ENCODE measurements around the gene DYNC1H1. TPM values are rescaled to one million over a fixed set of nuclear protein-coding genes. Genes with fewer than 3 reads are reported as not detected.

DYNC1H1 gene
- total RNA-seq, 8 experiments from 2014 or later: 424 to 616 (median 552) TPM

GRCh38 chr14:102096569-102097188 lies 132.3 kb downstream of the DYNC1H1 start:
- 0 to 50% (median 30%) methylated on average over 1 to 11 of the region's 12 CpGs; no CpG with 5 or more reads in 1 of the 10 experiments for WGBS, 10 experiments
- H3K4me3 ChIP-seq: no peak overlapping the region
- no peak overlapping the region for H3K27ac ChIP-seq
- peaks cover 5 to 6% of the 10 kb centered on the region in 2 donors for H3K4me1 ChIP-seq (replicated peaks in 1 of 2)
- ATAC-seq (replicated peaks in 6 of 8): peak; percentile 94 to 98 (median 95)
- in situ Hi-C loops (cut with MboI; ENCODE audit: low pct_unique_long_range_greater_than_20kb in 2 of 9, low sequenced_read_pairs in 9 of 9, unreplicated experiment in 9 of 9): no loop called here

DNA sequence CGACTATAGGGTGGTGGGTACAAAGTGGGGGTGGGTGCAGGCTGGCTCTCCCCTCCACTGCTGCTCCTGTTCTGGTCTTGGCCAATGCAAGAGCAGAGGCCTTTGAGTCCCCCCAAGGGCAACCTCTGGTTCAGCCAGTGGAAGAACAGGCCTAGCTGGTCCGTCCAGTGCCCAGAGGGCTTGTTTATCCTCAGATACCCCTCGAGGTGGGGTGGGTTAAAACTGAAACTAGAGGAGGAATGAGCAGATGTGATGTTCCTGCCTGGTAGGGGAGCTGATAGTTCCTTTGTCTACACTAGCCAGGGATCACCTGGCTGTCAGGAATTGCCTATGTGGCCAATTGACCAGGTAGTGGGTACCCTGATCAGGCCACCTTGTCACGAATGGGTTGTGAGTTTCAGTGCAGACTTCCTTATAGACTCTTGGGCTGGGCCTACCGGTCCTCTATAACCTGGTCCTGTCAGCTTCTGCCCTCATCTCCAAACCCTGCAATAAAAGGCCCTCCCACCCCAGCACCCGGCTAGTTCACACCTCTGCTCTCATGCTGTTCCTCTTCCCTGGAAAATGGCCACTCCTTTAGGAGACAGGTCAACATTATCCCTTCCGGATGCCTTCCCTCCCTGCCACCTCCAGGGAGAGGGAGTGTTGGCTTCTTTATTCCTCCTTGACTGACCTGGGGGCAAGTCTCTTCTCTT lies 133.2 kb downstream of the DYNC1H1 start:
- no peak overlapping the region for H3K27ac ChIP-seq
- WGBS, 10 experiments: 33 to 67% (median 41%) methylated on average over 1 to 4 of the region's 7 CpGs; no CpG with 5 or more reads in 5 of the 10 experiments
- no peak overlapping the region for H3K4me3 ChIP-seq
- ATAC-seq (replicated peaks in 6 of 8): no peak
- H3K4me1 ChIP-seq (replicated peaks in 1 of 2): peaks cover 5 to 6% of the 10 kb centered on the region in 2 donors
- in situ Hi-C loops (cut with MboI; ENCODE audit: low pct_unique_long_range_greater_than_20kb in 2 of 9, low sequenced_read_pairs in 9 of 9, unreplicated experiment in 9 of 9): no loop called here

- no peak for ATAC-seq (replicated peaks in 6 of 8)
- no peaks in the 10 kb centered on the region for H3K4me1 ChIP-seq (replicated peaks in 1 of 2)
- H3K27ac ChIP-seq: no peak overlapping the region
- 71 to 100% (median 90%) methylated on average over 1 to 7 of the region's 10 CpGs; no CpG with 5 or more reads in 2 of the 10 experiments for WGBS, 10 experiments
- H3K4me3 ChIP-seq: no peak overlapping the region
- in situ Hi-C loops (cut with MboI; ENCODE audit: low pct_unique_long_range_greater_than_20kb in 2 of 9, low sequenced_read_pairs in 9 of 9, unreplicated experiment in 9 of 9): loop anchor here in 2 of 9 experiments (25.0 kb wide), 2 partner anchors 209 to 391 kb away; partner anchors contain the start of genes MOK (in 1 of the 2) and ZNF839 (in 1 of the 2)
Measured at GRCh38 chr14:102103062-102103695, 138.8 kb downstream of the DYNC1H1 start.

GRCh38 chr14:102105369-102105768 lies 141.0 kb downstream of the DYNC1H1 start:
- no peak overlapping the region for H3K27ac ChIP-seq
- no peak overlapping the region for H3K4me3 ChIP-seq
- in situ Hi-C loops (cut with MboI; ENCODE audit: low pct_unique_long_range_greater_than_20kb in 2 of 9, low sequenced_read_pairs in 9 of 9, unreplicated experiment in 9 of 9): loop anchor here in 2 of 9 experiments (25.0 kb wide), 2 partner anchors 207 to 393 kb away; partner anchors contain the start of genes MOK (in 1 of the 2) and ZNF839 (in 1 of the 2)
- H3K4me1 ChIP-seq (replicated peaks in 1 of 2): no peaks in the 10 kb centered on the region
- 44 to 100% (median 80%) methylated on average over 1 to 4 of the region's 4 CpGs; no CpG with 5 or more reads in 2 of the 10 experiments for WGBS, 10 experiments
- ATAC-seq (replicated peaks in 6 of 8): no peak

Other genes starting within 250 kb of the DYNC1H1 start
- 100 to 1,000 TPM in 3 of 8 experiments, 10 to 100 TPM in 5; 84.4 to 112 (median 94.7) TPM for gene PPP2R5C, start 202.9 kb upstream of the DYNC1H1 start, total RNA-seq
- 100 to 1,000 TPM; 316 to 928 (median 545) TPM for gene HSP90AA1, start 122.5 kb downstream of the DYNC1H1 start, total RNA-seq
- 10 to 100 TPM; 15.6 to 32.3 (median 24.8) TPM for gene WDR20, start 175.3 kb downstream of the DYNC1H1 start, total RNA-seq

Measured in motor neuron (in vitro differentiated cells).